ELF-1 (cell line): ENCODE measurements around the gene TBX5.

Experiments used
- DNase-seq: peaks from one replicate; pipeline ENCODE4 v3.0.0-alpha.2; 2016; ENCODE audit warnings: low read depth, low spot score

Gene TBX5

GRCh38 chr12:114406316-114406983, 506 bp upstream of the TBX5 start:
- peak; percentile 25 for DNase-seq

GRCh38 chr12:114404926-114405518, 922 bp downstream of the TBX5 start:
- DNase-seq, result peak; percentile 62

GRCh38 chr12:114404083-114404925, 1.6 kb downstream of the TBX5 start:
- peak; percentile 53 for DNase-seq

- peak; percentile 65 for DNase-seq
Measured at GRCh38 chr12:114403690-114404066, 2.3 kb downstream of the TBX5 start.

GRCh38 chr12:114403011-114403689, 2.8 kb downstream of the TBX5 start:
- DNase-seq, result peak; percentile 94

GRCh38 chr12:114402084-114402717, 3.7 kb downstream of the TBX5 start:
- DNase-seq, result no peak

GRCh38 chr12:114401328-114402083, 4.4 kb downstream of the TBX5 start:
- DNase-seq, result no peak

- peak; percentile 49 for DNase-seq
Measured at GRCh38 chr12:114400925-114401324, 5.0 kb downstream of the TBX5 start.

GRCh38 chr12:114400361-114400811, 5.6 kb downstream of the TBX5 start:
- DNase-seq, result peak; percentile 71

- DNase-seq, result peak; percentile 92
Measured at GRCh38 chr12:114399664-114400211, 6.2 kb downstream of the TBX5 start.

- DNase-seq, result no peak
Measured at GRCh38 chr12:114397978-114398881, 7.7 kb downstream of the TBX5 start.

- DNase-seq, result no peak
Measured at GRCh38 chr12:114396869-114397719, 8.8 kb downstream of the TBX5 start.

GRCh38 chr12:114396153-114396868, 9.6 kb downstream of the TBX5 start:
- no peak for DNase-seq

- DNase-seq, result peak; percentile 57
Measured at GRCh38 chr12:114395755-114396152, 10.2 kb downstream of the TBX5 start.

GRCh38 chr12:114395233-114395632, 10.7 kb downstream of the TBX5 start:
- no peak for DNase-seq

- DNase-seq, result no peak
Measured at GRCh38 chr12:114393569-114393968, 12.4 kb downstream of the TBX5 start.

- DNase-seq, result no peak
Measured at GRCh38 chr12:114392909-114393308, 13.0 kb downstream of the TBX5 start.

GRCh38 chr12:114391088-114391487, 14.9 kb downstream of the TBX5 start:
- DNase-seq, result no peak
